GM12873 (cell line): ENCODE results near the gene FLT3LG.

Experiments
- TF ChIP-seq, protein P1 (sequence below): IDR thresholded peaks from 2 replicates; pipeline ENCODE4 v1.5.1; 2012; ENCODE audit warnings: low read depth, mild to moderate bottlenecking, moderate library complexity, low read length, control low read depth; ENCODE audit not compliant: insufficient read depth; ENCODE audit errors: missing control alignments

Gene FLT3LG

DNA sequence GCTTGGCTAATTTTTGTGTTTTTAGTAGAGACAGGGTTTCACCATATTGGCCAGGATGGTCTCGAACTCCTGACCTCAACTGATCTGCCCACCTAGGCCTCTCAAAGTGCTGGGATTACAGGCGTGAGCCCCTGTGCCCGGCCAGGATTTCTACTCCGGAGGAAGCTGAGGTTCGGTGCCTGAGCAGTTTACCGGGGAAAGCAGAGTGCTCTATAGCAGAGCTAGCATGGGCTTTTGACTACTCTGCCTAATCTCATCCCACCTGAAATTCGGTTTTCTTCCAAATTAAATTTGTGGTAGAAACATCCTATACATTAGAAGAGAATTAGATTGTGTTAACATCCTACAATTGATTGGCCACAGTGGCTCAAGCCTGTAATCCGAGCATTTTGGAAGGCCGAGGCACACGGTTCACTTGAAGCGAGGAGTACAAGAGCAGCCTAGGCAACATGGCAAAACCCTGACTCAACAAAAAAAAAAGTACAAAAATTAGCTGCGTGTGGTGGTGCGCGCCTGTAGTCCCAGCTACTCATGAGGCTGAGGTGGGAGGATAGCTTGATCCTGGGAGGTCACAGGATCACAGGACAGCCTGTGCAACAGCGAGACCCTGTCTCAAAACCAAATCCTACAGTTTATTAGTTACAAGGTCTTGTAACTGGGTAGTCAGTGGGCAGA is 15.0 kb downstream of the FLT3LG start:
- TF ChIP-seq, protein P1, sequence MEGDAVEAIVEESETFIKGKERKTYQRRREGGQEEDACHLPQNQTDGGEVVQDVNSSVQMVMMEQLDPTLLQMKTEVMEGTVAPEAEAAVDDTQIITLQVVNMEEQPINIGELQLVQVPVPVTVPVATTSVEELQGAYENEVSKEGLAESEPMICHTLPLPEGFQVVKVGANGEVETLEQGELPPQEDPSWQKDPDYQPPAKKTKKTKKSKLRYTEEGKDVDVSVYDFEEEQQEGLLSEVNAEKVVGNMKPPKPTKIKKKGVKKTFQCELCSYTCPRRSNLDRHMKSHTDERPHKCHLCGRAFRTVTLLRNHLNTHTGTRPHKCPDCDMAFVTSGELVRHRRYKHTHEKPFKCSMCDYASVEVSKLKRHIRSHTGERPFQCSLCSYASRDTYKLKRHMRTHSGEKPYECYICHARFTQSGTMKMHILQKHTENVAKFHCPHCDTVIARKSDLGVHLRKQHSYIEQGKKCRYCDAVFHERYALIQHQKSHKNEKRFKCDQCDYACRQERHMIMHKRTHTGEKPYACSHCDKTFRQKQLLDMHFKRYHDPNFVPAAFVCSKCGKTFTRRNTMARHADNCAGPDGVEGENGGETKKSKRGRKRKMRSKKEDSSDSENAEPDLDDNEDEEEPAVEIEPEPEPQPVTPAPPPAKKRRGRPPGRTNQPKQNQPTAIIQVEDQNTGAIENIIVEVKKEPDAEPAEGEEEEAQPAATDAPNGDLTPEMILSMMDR, result no peak

DNA sequence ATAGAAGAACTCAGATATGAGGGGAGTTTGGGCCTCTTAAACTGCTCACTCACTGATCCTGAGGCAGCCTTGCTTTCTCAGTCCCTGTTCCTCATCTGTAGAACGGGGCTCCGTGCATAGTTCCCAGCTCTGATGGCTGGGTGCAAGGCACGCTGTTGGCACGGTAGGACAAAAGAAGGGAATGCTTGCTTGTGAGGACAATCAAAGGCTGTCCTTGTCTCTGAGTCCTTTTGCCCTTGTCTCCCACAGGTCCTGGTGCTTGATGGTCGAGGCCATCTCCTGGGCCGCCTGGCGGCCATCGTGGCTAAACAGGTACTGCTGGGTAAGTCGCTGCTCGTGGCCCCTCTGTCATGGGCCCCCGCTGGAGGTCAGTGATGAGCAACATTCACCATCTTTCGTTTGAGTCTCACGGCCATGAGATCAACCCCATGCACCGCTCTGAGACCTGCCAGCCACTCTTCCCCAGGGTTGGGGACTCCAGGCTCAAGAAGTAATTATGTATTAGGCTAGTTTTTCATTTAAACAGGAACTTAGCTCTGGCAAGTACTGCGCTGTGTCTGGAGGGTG is 15.7 kb downstream of the FLT3LG start:
- TF ChIP-seq, protein P1, result peak; percentile 70

DNA sequence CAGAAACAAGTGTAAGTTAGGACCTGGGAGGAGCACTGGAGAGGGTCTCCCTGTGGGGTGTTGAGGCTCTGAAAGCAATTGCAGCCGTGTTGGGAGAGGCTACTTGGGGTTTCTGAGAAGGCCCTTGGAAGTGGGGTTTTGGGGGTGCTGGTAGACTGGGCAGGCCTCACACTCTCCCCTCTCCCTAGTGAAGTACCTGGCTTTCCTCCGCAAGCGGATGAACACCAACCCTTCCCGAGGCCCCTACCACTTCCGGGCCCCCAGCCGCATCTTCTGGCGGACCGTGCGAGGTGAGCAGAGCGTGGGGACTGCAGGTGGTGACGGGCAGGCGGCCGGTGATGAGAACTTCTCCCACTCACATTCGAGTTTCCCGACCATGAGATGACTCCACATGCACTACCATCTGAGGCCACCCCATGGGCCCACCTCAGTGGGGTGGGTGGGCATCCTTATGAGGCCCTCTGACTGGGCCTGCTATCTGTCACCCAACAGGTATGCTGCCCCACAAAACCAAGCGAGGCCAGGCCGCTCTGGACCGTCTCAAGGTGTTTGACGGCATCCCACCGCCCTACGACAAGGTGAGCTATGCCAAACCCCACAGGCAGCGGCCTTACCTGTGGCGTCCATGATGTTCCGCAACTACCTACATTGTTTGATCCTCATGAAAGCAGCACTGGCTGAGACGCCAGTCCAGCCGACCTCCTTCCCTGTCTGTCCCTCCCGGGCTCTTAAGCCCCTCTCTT is 16.4 kb downstream of the FLT3LG start:
- TF ChIP-seq, protein P1, result no peak

DNA sequence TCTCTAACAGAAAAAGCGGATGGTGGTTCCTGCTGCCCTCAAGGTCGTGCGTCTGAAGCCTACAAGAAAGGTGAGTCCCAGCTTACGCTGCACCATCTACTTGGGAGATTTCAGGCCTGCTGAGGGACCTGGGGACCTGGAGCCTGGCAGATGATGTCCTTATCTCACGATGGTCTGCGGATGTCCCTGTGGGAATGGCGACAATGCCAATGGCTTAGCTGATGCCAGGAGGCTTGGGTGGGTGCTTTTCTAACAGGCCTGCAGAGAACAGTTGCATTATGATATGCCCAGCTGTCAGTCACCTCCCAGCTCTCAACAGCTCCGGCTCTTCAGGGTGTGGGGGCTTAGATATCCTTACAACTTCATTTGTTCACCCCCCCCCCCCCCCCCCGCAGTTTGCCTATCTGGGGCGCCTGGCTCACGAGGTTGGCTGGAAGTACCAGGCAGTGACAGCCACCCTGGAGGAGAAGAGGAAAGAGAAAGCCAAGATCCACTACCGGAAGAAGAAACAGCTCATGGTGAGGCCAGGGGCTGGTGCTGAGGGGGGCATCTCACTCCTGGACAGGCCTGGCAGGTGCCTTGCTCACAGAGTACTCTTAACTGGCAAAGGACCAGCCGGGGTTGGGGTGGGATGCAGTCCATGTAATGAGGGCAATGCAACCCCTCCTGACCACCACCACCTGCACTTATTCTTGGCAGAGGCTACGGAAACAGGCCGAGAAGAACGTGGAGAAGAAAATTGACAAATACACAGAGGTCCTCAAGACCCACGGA is 17.2 kb downstream of the FLT3LG start:
- TF ChIP-seq, protein P1, result no peak

DNA sequence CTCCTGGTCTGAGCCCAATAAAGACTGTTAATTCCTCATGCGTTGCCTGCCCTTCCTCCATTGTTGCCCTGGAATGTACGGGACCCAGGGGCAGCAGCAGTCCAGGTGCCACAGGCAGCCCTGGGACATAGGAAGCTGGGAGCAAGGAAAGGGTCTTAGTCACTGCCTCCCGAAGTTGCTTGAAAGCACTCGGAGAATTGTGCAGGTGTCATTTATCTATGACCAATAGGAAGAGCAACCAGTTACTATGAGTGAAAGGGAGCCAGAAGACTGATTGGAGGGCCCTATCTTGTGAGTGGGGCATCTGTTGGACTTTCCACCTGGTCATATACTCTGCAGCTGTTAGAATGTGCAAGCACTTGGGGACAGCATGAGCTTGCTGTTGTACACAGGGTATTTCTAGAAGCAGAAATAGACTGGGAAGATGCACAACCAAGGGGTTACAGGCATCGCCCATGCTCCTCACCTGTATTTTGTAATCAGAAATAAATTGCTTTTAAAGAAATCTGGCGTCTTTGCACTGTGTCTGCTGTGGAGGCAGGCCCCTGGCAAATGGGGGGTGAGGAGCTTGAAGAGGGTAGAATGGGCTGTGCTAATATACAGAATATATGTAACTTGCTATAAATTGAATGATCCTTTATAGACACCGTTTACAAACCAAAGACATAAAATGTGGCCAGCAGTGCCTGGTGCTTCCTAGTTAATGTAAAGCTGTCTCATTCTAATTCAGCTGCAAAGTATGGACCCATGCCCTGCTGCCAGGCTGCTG is 18.0 kb downstream of the FLT3LG start:
- TF ChIP-seq, protein P1, result no peak

DNA sequence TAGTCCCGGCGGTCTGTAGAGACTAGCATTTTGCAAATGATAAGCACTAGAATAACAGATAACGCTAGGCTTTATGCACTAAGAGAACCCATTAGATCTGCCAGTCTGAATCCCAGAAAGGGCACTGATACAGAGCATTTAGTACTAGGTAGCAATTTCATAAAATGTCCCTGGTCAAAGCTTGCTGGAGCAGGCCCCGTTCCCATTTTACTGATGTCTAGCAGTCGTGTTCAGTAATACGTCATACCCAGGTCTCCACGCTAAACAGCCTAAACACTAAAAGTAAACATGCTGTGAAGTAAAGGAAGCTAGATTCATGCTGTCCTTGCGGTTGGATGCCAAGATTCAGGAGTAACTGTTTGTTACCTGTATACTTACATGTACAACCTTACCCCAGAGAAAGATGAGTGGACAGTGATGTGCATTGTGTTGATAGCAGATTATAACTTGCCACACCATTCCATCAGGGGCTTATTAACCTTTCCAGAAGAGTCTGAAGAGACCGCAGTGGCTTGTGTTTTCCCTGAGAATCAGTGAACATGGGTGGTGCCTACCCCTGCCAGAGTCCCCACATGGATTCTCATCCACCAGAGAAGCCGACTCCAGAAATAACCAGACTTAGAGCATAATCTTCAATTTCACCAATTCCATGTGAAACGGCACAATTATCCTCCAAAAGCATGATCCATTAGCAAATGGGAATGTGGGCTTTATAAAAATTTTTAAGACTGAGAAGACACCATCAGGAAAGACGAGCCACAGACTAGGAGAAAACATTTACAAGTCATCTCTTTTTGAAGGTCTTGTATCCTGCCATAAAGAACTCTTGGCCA is 18.8 kb downstream of the FLT3LG start:
- TF ChIP-seq, protein P1, result no peak
